Measurements from ENCODE around the gene MRPS23. TPM values are rescaled to one million over a fixed set of nuclear protein-coding genes. Genes with fewer than 3 reads are reported as not detected.
A peak's percentile ranks its signal among the peaks of the same experiment; 100 is the strongest.

The MRPS23 gene
- total RNA-seq, 4 donors from 2014 or later = 5.9 to 35.2 (median 16.8) TPM

DNA sequence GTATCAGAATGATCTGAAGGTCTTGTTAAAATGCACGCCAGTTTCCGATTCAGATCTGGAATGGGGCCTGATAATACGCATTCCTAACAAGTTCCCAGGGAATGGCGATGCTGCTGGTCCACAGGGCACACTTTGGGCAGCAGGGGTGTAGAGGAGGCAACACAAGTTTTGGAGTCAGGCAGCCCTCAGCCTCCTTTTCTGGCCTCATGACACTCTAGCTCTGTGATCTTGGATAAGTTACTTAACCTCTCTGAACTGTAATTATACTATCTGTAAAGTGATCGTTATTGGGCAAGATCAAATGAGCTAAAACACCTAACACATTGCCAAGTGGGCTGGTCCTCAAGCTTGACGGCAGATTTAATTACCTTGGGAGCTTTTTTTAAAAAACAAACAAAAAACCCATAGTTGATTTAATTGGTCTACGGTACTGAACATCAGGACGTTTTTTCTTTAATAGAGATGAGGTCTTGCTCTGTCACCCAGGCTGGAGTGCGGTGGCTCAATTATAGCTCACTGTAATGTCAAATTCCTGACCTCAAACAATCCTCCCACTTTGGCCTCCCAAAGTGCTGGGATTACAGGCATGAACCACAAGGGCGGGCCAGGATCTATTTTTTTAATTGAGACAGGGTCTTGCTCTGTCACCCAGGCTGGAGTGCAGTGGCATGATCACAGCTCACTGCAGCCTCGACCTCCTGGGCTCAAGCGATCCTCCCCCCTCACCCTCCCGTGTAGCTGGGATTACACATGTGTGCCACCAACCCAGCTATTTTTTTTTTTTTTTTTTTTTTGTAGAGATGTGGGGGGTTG, 10.0 kb upstream of the MRPS23 start:
- no peaks in the 10 kb centered on the region for H3K27me3 ChIP-seq
- H3K36me3 ChIP-seq = no peaks in the 10 kb centered on the region
- H3K27ac ChIP-seq = no peak overlapping the region
- peaks cover 0 to 11% of the 10 kb centered on the region in 2 donors for H3K4me1 ChIP-seq
- no peaks in the 10 kb centered on the region for H3K9me3 ChIP-seq
- TF ChIP-seq POLR2A (IDR thresholded peaks at IDR 0.05) = no peak
- TF ChIP-seq CTCF (IDR thresholded peaks at IDR 0.05) = no peak
- DNase-seq = peak in 1 of 2 donors; percentile 11
- intact Hi-C loops (cut with DNase I; ENCODE audit: low total_unique reads) = loop anchor here (10.0 kb wide), 1 partner anchor 225 kb away; the partner anchor contains the start of gene DYNLL2
- H3K4me3 ChIP-seq = no peak overlapping the region

- H3K36me3 ChIP-seq = no peaks in the 10 kb centered on the region
- TF ChIP-seq POLR2A (IDR thresholded peaks at IDR 0.05) (no peak), CTCF (IDR thresholded peaks at IDR 0.05) (no peak)
- H3K9me3 ChIP-seq = no peaks in the 10 kb centered on the region
- no peak overlapping the region for H3K27ac ChIP-seq
- intact Hi-C loops (cut with DNase I; ENCODE audit: low total_unique reads) = no loop called here
- H3K27me3 ChIP-seq = no peaks in the 10 kb centered on the region
- no peak for DNase-seq
- H3K4me1 ChIP-seq = peaks cover 0 to 11% of the 10 kb centered on the region in 2 donors
- no peak overlapping the region for H3K4me3 ChIP-seq
Observed at GRCh38 chr17:57858838-57859237, 9.0 kb upstream of the MRPS23 start.

DNA sequence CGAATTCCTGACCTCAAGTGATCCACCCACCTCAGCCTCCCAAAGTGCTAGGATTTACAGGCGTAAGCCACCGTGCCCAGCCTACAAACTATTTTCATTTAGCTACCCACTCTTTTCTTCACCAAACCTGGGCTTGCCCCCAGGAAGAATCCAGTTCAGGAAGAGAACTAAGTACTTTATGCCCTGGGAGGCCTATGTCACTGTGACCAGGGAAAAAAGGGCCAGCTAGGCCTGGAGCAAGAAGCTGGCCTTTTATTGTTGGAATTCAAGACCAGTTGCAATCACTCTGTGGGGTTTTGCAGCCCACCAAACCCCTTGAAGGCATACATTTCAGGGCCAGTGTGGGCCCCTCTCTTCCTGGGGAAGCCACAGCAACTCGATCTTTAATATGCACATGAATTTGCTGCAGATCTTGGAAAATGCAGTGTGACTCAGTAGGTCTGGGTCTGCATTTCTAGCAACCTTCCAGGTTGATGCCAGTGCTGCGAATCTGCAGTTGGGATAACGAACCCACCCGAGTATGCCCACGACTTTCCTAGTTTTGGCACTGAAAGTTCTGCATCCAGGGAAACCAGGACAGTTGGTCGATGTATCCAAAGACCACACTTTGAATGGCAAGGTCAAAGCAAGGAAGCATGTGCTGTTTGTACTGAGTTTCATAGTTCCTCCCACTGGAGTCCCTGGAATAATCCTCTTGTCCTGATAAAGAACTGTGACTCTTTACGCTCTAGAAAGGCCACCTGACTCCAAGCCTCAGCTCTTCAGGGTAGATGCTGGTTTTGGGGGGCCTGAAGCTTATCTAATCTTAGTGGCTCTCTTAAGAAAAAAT, 7.2 kb upstream of the MRPS23 start:
- TF ChIP-seq CTCF (IDR thresholded peaks at IDR 0.05) (no peak), POLR2A (IDR thresholded peaks at IDR 0.05) (no peak)
- H3K36me3 ChIP-seq = no peaks in the 10 kb centered on the region
- intact Hi-C loops (cut with DNase I; ENCODE audit: low total_unique reads) = loop anchor here (2.0 kb wide), 1 partner anchor 142 kb away; no protein-coding TSS in a partner anchor
- no peaks in the 10 kb centered on the region for H3K27me3 ChIP-seq
- no peak for DNase-seq
- H3K9me3 ChIP-seq = no peaks in the 10 kb centered on the region
- H3K4me1 ChIP-seq = peaks cover 0 to 13% of the 10 kb centered on the region in 2 donors
- no peak overlapping the region for H3K27ac ChIP-seq
- no peak overlapping the region for H3K4me3 ChIP-seq

DNA sequence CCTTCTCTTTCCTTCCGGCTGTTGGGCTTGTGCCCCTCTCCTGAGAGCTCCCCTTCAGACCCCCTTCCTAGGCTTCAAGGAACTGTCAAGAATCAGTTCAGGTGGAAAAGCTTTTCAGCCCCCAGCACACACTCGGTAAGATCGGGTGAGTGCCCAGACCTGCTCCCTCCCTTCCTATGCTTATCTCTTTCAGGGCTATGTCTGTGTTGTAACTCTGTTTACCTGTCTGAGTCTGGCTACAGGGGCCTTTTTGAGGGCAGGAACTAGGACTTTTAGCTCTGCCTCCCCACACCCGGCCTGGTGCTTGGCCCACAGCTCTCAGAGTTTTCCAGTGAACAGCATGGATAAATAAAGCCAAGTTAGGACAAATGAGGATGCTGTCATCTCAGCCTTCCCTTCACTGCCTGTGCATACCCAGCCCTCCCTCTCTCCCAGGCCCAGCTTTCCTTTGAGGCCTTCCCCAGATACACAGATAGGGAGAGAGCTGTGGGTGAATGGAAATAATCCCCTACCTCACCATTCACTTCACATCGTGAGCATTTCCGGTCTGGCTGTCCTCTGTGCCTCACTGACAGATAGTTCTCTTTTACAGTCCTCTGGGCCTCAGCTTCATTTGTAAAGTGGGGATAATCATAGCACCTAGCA, 5.7 kb upstream of the MRPS23 start:
- Histone ChIP-seq H3K4me3 (no peak overlapping the region), H3K4me1 (peaks cover 0 to 7% of the 10 kb centered on the region in 2 donors), H3K36me3 (no peaks in the 10 kb centered on the region), H3K27me3 (no peaks in the 10 kb centered on the region), H3K27ac (no peak overlapping the region), H3K9me3 (no peaks in the 10 kb centered on the region)
- no peak for DNase-seq
- intact Hi-C loops (cut with DNase I; ENCODE audit: low total_unique reads) = loop anchor here (2.0 kb wide), 1 partner anchor 143 kb away; no protein-coding TSS in a partner anchor
- TF ChIP-seq POLR2A (IDR thresholded peaks at IDR 0.05) (no peak), CTCF (IDR thresholded peaks at IDR 0.05) (no peak)
